Activated CD4-positive, CD25-positive, alpha-beta regulatory T cell treated with anti-CD3 and anti-CD28 coated beads, Interleukin-2, amount 50 U/mL, for 16 hours (primary cell): ENCODE measurements around the gene CDC14B.
"Not testable (repeated sequence)": the region's sequence is repeated elsewhere in the genome, so short reads cannot be mapped to it uniquely, and the experiment has no call there.

ENCODE experiments used
- DNase-seq: peaks from one replicate; pipeline ENCODE4 v3.0.0-alpha.2; 2020; ENCODE audit warnings: low read depth, low spot score

Gene CDC14B

DNA sequence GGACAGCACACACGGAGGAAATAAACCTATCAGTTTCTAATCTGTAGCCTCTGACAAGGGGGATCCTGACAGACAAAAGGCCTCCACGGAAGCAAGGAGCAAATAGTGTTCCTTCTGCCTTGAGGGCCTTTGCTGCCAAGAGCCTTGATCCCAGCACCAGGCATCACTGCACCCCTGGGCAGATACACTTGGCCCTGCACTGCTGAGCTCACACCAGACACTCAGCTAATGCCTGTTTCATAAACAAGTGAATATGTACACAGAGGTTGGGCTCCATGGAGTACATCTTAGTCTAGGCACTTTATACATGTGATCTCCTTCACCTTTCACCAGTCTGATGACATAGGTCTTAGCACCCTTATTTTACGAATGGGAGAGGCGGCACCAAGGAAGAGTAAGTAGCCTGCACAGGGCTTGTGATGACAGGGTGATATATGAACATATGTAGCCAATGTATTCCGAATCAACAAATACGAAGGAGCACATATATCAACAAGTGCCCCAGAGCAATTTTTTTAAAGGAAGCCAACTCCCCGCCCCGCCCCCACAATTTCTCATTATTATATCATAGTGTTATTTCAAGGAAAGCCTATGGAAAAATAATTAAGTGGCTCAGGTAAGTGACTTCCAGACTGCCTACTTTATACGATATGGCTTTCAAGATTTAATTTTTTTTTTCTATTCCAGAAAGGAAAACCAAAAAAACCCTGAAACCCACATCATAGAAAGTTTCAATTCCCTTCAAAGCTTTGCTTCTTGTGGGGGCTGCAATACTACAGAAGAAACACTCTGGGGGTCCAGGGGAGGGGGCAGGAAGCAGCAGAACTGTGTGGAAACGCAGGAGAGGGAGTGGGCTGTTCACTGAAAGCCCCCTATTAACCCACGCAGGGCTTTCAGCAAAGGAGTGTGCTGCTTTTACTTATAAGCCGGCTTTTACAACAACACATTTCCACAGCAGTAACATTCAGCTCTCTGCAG is 32.0 kb downstream of the CDC14B start:
- no peak for DNase-seq

- no peak for DNase-seq
Observed at GRCh38 chr9:96585426-96585825, 34.2 kb downstream of the CDC14B start.

GRCh38 chr9:96582199-96582598 is 37.4 kb downstream of the CDC14B start:
- not testable (repeated sequence) for DNase-seq

- no peak for DNase-seq
Observed at GRCh38 chr9:96581786-96582185, 37.9 kb downstream of the CDC14B start.

GRCh38 chr9:96581301-96581700 is 38.3 kb downstream of the CDC14B start:
- no peak for DNase-seq

DNA sequence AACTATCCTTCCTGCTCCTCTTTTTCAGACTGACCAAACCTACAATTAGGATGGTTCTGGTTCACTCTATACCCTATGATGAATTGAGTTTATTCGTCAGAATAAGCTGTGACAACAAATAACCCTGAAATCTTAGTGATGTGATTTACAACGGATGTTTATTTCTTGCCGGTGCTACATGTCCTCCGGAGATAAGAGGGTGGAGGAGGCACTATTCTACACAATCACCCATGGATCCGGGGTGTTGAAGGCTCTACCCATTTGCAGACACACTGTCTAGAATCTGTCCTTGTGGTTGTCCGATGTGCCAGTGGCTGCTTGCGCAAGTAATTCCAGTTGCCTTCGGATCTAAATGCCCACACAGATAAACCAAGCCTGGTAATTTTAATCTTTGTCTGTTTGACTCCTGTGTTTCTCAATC is 44.7 kb downstream of the CDC14B start:
- no peak for DNase-seq

- no peak for DNase-seq
Observed at GRCh38 chr9:96574455-96574854, 45.2 kb downstream of the CDC14B start.

- no peak for DNase-seq
Observed at GRCh38 chr9:96567203-96567700, 52.4 kb downstream of the CDC14B start.

DNA sequence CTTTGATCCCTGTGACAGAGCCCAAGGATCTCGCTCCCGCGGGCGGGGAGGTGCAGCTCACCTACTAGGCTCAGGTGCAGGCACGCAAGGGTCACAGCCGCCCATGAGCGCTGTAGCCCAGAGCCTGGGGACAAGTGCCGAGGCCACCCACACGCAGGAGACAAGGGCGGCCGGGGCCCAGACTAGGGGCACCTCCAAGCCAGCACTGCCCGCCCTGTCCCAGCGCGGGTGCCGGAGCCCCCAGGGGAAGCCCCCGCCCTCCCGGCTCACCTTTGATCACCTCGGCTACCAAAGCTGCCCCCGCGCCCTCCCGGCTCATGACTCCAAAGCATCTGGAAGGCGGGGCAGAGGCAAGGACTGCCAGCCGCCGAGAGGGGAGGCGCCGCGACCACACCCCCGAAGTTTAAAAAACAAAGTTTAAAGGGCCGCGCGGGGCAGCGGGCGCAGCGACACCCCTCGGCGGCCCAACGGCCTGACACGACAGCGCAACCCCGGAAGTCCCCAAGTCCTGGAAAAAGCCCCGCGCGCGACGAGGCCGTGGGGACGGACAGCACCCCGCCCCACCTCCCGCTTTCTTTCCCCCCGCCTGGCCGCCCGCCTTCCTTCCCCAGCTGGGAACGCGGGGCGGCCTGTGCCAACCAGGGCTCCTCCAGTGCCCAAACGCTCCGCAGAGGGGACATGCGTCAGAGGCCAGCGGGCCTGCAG is 53.0 kb downstream of the CDC14B start:
- peak; percentile 47 for DNase-seq

DNA sequence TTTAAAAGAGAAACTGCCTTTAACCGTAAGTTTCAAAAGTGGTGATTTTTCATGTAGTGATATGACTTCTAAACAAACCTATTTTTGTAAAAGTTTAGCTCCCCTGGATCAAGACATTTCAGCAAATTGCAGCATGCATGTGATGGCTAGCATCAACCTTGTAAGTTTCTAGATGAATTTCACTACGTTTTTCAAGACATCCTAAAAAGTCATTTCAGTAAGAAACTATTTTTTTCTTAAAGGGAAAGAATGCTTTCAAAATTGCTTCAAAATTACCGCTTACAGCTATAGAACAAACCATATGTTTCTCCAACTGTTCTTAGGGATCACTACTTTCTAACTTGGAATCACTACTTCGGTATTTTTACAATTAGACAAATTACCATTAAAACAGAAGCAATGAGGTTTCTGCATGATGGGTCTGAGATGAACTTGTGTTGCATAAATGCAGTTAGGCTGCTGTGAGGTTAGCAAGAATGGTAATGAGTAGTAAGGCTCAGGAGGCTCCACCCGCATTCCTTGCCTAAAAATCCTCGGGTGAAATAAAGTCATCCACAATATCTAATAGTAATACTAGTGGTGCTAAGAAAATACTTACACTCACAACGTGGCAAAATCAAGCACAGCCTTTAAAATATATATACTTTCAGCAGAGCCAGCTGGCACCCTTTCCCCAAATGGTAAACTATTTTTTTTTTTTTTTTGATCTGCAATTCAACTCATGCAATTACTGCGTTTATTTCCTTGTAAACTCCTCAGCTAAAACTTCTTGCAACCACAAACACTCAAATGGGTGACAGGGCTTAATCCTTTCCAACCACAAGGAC is 53.8 kb downstream of the CDC14B start:
- no peak for DNase-seq

GRCh38 chr9:96564217-96564616 is 55.4 kb downstream of the CDC14B start:
- DNase-seq: no peak

DNA sequence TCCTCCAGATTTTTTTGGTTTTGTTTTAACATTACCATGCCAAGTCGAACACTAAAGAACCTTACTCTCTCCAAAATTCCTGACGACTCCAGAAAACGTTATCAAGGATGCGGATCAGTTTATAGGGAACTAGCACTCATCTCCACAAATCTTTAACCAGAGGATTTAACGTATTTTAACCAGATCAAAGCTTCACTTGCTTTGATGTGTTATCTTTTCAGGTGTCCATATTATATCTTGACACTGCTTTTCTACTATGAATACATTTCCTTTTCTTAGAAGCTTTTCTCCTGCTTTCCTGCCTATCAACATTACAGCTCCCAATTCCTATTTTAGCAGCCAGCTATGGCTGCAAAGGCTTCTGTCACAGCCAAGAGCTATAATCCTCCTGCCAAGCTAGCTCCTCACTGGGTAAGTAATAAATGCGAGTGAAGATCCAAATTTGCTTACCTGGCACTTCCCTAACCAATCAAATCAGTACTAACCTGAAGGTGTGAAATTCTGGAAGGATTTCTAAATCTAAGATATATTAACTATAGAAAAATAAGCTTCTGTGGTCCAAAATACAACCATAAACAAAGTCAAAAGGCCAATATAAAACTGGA is 60.2 kb downstream of the CDC14B start:
- DNase-seq: no peak

GRCh38 chr9:96557921-96558320 is 61.7 kb downstream of the CDC14B start:
- no peak for DNase-seq

GRCh38 chr9:96556701-96557461 is 62.8 kb downstream of the CDC14B start:
- DNase-seq: no peak

GRCh38 chr9:96555567-96556386 is 63.9 kb downstream of the CDC14B start:
- DNase-seq: no peak

DNA sequence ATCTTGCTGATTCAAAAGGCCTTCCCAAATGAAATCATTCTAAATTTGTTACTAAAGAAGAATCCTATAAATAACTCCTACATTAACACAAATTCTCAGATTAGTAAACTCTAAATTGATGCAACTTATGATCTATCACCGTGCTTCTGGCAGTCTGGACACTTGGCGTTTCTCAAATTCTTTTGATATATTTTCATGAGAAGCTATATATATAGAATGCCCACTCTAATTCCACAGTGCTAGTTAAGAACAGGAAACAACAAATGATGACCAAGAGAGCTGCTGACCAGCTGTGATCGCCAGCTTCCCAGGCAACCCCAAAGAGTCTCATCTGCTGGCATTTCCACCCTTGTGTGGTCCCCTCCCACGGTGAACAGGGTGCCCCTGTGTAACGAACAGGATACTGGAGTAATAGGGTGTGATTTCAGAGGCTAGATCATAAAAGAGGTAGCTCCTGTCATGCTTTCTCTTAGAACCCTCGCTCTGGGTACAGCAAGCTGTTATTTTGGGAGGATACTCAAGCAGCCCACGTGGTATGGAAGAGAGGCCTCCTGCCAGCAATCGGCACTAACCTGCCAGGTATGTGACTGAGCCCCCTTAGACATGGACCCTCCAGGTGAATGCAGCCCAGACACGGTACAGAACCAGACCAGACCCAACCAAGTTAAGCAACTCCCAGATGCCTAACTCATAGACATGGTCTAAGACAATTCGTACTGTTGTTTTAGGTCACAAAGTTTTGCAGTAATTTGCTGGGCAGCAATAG is 64.7 kb downstream of the CDC14B start:
- no peak for DNase-seq

DNA sequence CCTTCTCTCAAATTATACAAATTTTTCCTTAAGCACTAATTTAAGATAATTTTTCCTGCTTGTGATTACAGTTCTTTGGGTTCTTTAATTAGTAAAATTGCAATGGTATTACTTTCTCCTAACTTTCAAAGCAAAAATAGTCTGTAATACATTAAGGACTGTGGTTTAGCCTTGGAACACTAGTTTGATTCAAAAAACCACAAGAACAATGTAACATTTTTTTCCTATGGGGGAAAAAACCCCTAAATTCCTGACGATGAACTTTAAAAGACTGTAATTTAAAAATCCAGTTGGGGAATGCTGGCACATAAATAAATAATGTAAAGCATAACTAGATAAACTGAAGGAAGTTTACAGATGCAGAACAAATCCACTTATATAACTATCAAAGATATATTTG is 65.3 kb downstream of the CDC14B start:
- no peak for DNase-seq

- no peak for DNase-seq
Observed at GRCh38 chr9:96553070-96553469, 66.6 kb downstream of the CDC14B start.

GRCh38 chr9:96551403-96551802 is 68.2 kb downstream of the CDC14B start:
- DNase-seq: no peak
